Neural progenitor cell (in vitro differentiated cells): ENCODE measurements around the gene PSD. TPM values are rescaled to one million over a fixed set of nuclear protein-coding genes. Genes with fewer than 3 reads are reported as not detected.

Source experiments
- DNase-seq: peaks from one replicate; pipeline ENCODE4 v3.0.0-alpha.2; 2016; ENCODE audit warnings: low spot score
- H2AFZ ChIP-seq: fragments of 200-600 bp; sonication (generic); replicated peaks from 2 replicates; pipeline ENCODE4 v1.6.1; 2016; ENCODE audit warnings: antibody characterized with exemption
- H3F3A ChIP-seq: fragments of 200-600 bp; sonication (generic); 2 replicates; pipeline ENCODE4 v1.6.1; 2016; ENCODE audit warnings: antibody characterized with exemption, low read depth
- H3K27ac ChIP-seq: fragments of 200-600 bp; sonication (generic); 2 replicates; pipeline ENCODE4 v1.5.1; 2016; ENCODE audit warnings: mild to moderate bottlenecking
- H3K27me3 ChIP-seq: fragments of 200-600 bp; sonication (generic); 2 replicates; pipeline ENCODE4 v1.6.1; 2016; ENCODE audit warnings: mild to moderate bottlenecking, moderate library complexity
- H3K36me3 ChIP-seq: fragments of 200-600 bp; sonication (generic); 2 replicates; pipeline ENCODE4 v1.5.1; 2016
- H3K4me1 ChIP-seq: fragments of 200-600 bp; sonication (generic); 2 replicates; pipeline ENCODE4 v1.6.1; 2016; ENCODE audit warnings: mixed run types
- H3K4me2 ChIP-seq: fragments of 200-600 bp; sonication (generic); 2 replicates; pipeline ENCODE4 v1.6.1; 2016
- H3K4me3 ChIP-seq: fragments of 200-600 bp; sonication (generic); 2 replicates; pipeline ENCODE4 v1.5.1; 2016
- H3K79me2 ChIP-seq: fragments of 200-600 bp; sonication (generic); 2 replicates; pipeline ENCODE4 v1.6.1; 2016; ENCODE audit warnings: low read depth
- H3K9ac ChIP-seq: fragments of 200-600 bp; sonication (generic); 2 replicates; pipeline ENCODE4 v1.6.1; 2016
- H3K9me3 ChIP-seq: fragments of 200-600 bp; sonication (generic); 2 replicates; pipeline ENCODE4 v1.5.1; 2016; ENCODE audit warnings: low read depth
- H4K20me1 ChIP-seq: fragments of 200-600 bp; sonication (generic); 2 replicates; pipeline ENCODE4 v1.6.1; 2016; ENCODE audit warnings: low read depth
- H3K27ac Mint-ChIP-seq: 3 replicates; pipeline ENCODE4 v1.8.0; 2021; ENCODE audit warnings: mixed read lengths
- H3K27me3 Mint-ChIP-seq: 2 replicates; pipeline ENCODE4 v1.8.0; 2022; ENCODE audit warnings: low read depth, mild to moderate bottlenecking, inconsistent platforms, moderate library complexity, mixed read lengths; ENCODE audit not compliant: insufficient read depth
- H3K36me3 Mint-ChIP-seq: 3 replicates; pipeline ENCODE4 v1.8.0; 2021; ENCODE audit warnings: mixed read lengths
- H3K4me1 Mint-ChIP-seq: 3 replicates; pipeline ENCODE4 v1.8.0; 2021; ENCODE audit warnings: mixed read lengths
- H3K4me3 Mint-ChIP-seq: 3 replicates; pipeline ENCODE4 v1.8.0; 2021; ENCODE audit warnings: mild to moderate bottlenecking, moderate library complexity, mixed read lengths
- H3K9me3 Mint-ChIP-seq: 3 replicates; pipeline ENCODE4 v1.8.0; 2020; ENCODE audit warnings: mixed read lengths
- CTCF ChIP-seq: fragments of 200-600 bp; sonication (generic); IDR thresholded peaks from 2 replicates; pipeline ENCODE4 v1.5.1; 2017; ENCODE audit warnings: antibody characterized with exemption, mild to moderate bottlenecking
- EZH2 ChIP-seq: fragments of 200-600 bp; sonication (generic); IDR thresholded peaks from 2 replicates; pipeline ENCODE4 v1.6.1; 2017; ENCODE audit warnings: antibody characterized with exemption, mild to moderate bottlenecking, moderate library complexity
- EZH2phosphoT487 ChIP-seq: fragments of 200-600 bp; sonication (generic); IDR thresholded peaks from 2 replicates; pipeline ENCODE4 v1.6.1; 2017; ENCODE audit warnings: antibody characterized with exemption
- total RNA-seq: library from RNA; depleted of rRNA; stranded (reverse); fragments of >200 nt; gene quantifications from 2 replicates; pipeline ENCODE4 v1.2.3, GENCODE V29; 2015; ENCODE audit warnings: low replicate concordance

The PSD gene
- total RNA-seq, 1 donor from 2014 or later, result 0.09 TPM

- no peaks in the 10 kb centered on the region for H3K9me3 Mint-ChIP-seq
- peak overlapping the region; percentile 69 for H2AFZ ChIP-seq
- H3K27ac ChIP-seq, result no peak overlapping the region
These were observed 32.0 kb upstream of the PSD start for GRCh38 chr10:102450374-102451104.

GRCh38 chr10:102450124-102450373 lies 31.5 kb upstream of the PSD start:
- H3K27me3 ChIP-seq, result peaks cover 9% of the 10 kb centered on the region
- H3K4me1 ChIP-seq, result peaks cover 28% of the 10 kb centered on the region
- H3K79me2 ChIP-seq, result no peaks in the 10 kb centered on the region
- Mint-ChIP-seq H3K4me3 (peak overlapping the region; percentile 91), H3K4me1 (peaks cover 28% of the 10 kb centered on the region), H3K27ac (peak overlapping the region; percentile 44), H3K36me3 (peaks cover 2% of the 10 kb centered on the region), H3K27me3 (peaks cover 15% of the 10 kb centered on the region), H3K9me3 (no peaks in the 10 kb centered on the region)
- DNase-seq, result no peak
- peak overlapping the region; percentile 83 for H3K4me2 ChIP-seq
- no peaks in the 10 kb centered on the region for H3K36me3 ChIP-seq
- H3K27ac ChIP-seq, result no peak overlapping the region
- H4K20me1 ChIP-seq, result peaks cover 18% of the 10 kb centered on the region
- H2AFZ ChIP-seq, result peak overlapping the region; percentile 69
- H3K9ac ChIP-seq, result no peak overlapping the region
- TF ChIP-seq CTCF (no peak), EZH2phosphoT487 (peak; percentile 11), EZH2 (no peak)
- peak overlapping the region; percentile 82 for H3K4me3 ChIP-seq
- H3F3A ChIP-seq, result peaks cover 52% of the 10 kb centered on the region
- H3K9me3 ChIP-seq, result no peaks in the 10 kb centered on the region

More at GRCh38 chr10:102450374-102451104, 32.0 kb upstream of the PSD start:
- Mint-ChIP-seq H3K4me1 (peaks cover 30% of the 10 kb centered on the region), H3K36me3 (peaks cover 2% of the 10 kb centered on the region), H3K27ac (peak overlapping the region; percentile 44), H3K4me3 (peak overlapping the region; percentile 91), H3K27me3 (peaks cover 15% of the 10 kb centered on the region)
- peak overlapping the region; percentile 83 for H3K4me2 ChIP-seq
- H3K27me3 ChIP-seq, result peaks cover 9% of the 10 kb centered on the region
- no peaks in the 10 kb centered on the region for H3K36me3 ChIP-seq
- H3K9ac ChIP-seq, result no peak overlapping the region
- H3K4me3 ChIP-seq, result peak overlapping the region; percentile 82
- no peaks in the 10 kb centered on the region for H3K79me2 ChIP-seq
- peak; percentile 82 for DNase-seq
- no peaks in the 10 kb centered on the region for H3K9me3 ChIP-seq
- peaks cover 29% of the 10 kb centered on the region for H3K4me1 ChIP-seq
- TF ChIP-seq EZH2phosphoT487, result no peak
- no peak for TF ChIP-seq CTCF
- TF ChIP-seq EZH2, result no peak
- H3F3A ChIP-seq, result peaks cover 57% of the 10 kb centered on the region
- H4K20me1 ChIP-seq, result peaks cover 18% of the 10 kb centered on the region

- peaks cover 18% of the 10 kb centered on the region for H4K20me1 ChIP-seq
- no peaks in the 10 kb centered on the region for H3K79me2 ChIP-seq
- peak overlapping the region; percentile 82 for H3K4me3 ChIP-seq
- no peaks in the 10 kb centered on the region for H3K36me3 ChIP-seq
- Mint-ChIP-seq H3K27ac (no peak overlapping the region), H3K27me3 (peaks cover 15% of the 10 kb centered on the region), H3K36me3 (peaks cover 2% of the 10 kb centered on the region), H3K4me1 (peaks cover 23% of the 10 kb centered on the region), H3K4me3 (peak overlapping the region; percentile 91), H3K9me3 (no peaks in the 10 kb centered on the region)
- peak overlapping the region; percentile 69 for H2AFZ ChIP-seq
- no peak for TF ChIP-seq CTCF
- TF ChIP-seq EZH2phosphoT487, result no peak
- no peak for TF ChIP-seq EZH2
- peaks cover 23% of the 10 kb centered on the region for H3K4me1 ChIP-seq
- no peaks in the 10 kb centered on the region for H3K9me3 ChIP-seq
- no peak overlapping the region for H3K9ac ChIP-seq
- peak; percentile 79 for DNase-seq
- H3K27me3 ChIP-seq, result peaks cover 9% of the 10 kb centered on the region
- peaks cover 47% of the 10 kb centered on the region for H3F3A ChIP-seq
- no peak overlapping the region for H3K27ac ChIP-seq
- H3K4me2 ChIP-seq, result peak overlapping the region; percentile 83
These were observed 30.9 kb upstream of the PSD start for GRCh38 chr10:102449321-102450123.
